HL-60/S4 (cell line): ENCODE measurements around the gene MEIOB.

ENCODE experiments used
- in situ Hi-C: fragments of 300-500 bp; cut with MboI; formaldehyde crosslinking; loops from 2 replicates; pipeline ENCODE4 v1.14.3; 2022; ENCODE audit warnings: low sequenced_read_pairs

The MEIOB gene

DNA sequence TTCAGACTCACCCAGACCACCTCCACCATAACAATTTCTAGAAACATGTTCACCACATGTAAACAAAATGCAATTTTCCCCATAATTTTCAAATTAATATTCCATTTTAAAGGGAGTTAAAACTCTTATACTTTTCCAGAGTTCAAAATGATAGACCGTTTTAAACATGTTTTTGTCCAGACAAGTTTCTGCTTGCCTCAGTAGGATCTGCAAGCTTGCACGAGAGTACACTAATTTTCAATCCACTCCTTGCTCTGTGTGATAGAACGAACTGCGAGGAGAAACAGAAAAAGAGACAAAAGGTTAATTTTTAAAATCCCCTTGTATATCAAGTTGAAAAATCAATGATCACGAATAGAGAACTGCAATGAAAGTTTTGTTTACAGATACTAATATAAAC, 37.9 kb downstream of the MEIOB start:
- in situ Hi-C loops = no loop called here

DNA sequence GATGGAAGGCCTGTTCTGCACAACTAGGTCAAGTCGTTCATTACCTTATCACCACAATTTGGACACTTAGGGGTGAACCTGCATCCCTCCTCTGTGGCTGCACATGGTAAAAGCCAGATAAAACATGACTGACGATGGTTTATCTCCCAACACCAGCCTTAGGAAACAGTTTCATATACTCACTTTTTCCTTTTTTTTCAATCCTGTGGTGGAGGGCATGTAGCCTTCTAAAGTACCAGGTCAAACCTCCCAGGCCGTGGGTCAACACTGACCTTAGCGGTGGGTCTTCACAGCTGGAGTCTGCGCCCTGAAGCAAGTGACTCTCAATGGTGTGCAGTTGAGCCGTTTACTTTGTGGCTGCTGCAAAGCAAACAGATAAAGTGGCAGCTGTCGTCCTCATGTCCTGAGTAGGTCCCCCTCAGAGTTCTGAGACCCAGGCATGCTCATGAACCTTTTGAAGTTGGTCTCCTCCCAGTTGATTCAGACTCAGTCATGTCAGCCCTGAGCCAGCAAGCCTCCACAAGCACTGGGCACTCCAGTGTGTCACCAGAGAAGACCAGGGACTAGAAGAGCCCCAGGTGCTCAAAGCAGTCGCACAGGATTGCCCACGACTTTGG, 39.0 kb downstream of the MEIOB start:
- in situ Hi-C loops = no loop called here

DNA sequence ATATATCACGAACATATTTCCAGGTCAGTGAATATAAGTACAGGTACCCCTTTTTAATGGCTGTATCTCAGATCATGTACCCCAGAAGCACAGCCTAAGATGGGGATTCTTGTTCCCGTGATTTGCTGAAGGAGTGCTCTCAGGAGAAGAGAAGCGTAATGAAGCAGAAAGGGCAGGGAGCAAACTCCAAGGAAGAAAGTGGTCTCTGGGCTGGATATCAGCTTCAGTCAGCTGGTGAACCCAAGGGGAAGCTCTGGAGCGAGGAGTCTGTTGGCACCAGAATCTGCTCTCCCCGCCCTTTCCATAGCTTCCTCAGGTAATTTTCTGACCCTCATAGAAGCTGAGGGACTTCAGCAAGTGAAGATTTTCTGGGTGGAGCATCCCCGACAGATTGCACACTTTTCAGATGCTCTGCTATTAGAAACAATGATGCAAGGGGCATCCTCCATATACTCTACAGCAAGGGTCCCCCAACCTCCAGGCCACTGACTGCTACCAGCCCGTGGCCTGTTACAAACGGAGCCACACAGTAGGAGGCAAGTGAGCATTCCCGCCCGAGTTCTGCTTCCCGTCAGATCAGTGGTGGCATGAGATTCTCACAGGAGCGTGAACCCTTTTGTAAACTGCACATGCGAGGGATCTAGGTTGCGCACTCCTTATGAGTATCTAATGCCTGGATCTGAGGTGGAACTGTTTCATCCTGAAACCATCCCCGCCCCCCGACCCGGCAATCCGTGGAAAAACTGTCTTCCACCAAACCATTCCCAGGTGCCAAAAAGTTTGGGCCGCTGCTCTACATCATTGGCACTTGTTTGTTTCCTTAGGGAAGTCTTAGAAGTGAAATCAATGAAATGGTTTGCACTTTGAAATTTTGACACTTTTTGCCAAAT, 40.5 kb downstream of the MEIOB start:
- in situ Hi-C loops = no loop called here

DNA sequence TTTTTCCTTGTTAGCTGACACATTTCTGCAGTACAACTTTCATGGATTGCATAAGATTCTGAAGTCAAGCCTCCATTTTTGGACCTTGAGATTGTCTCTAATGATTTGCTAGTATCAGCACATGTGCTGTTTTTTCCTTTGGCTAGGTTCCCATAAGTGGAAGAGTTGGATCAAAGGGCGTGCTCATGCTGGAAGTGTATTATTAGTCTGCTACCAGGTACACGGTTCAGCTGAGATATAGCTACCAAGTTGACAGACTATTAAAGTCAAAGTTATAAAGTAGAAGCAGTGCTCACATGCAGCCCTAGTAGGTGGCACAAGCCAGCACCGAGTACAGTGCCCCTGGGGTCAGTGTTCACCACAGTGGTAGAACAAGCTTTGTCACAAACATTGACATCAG, 41.8 kb downstream of the MEIOB start:
- in situ Hi-C loops = no loop called here

DNA sequence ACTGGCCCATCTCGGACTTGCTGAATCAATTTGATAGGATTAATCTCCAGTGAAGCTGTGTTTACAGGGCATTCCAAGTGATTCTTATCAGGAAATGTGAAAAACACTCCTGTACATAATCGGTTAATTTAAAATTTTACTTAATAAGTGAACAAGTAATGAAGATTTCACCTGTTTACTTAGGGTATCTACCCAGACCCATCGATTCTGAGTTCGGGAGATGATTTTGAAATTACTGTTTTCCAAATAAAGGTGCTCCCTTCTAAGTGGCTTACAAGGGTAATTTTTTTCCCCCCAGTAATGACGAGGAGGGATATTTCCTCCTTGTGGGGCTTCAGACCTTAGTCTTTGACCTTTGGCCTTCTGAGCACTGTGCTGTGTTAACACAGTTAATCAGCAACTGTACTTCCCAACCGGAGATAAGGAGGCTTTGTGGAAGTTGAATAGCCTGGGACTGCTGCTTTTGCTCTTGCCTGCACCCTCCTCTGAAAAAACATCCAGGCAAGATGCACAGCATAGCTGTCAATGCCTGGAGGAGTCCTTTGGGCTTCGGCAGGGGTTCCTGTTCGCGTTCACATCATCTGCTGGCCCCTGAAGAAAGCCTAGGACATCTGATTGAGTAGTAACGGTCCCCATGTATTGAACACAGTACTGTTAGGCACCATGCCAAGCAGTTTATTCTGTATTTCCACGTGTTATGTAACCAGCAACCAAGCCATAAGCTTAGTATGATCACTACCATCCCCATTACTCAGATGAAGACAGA, 43.1 kb downstream of the MEIOB start:
- in situ Hi-C loops = no loop called here

DNA sequence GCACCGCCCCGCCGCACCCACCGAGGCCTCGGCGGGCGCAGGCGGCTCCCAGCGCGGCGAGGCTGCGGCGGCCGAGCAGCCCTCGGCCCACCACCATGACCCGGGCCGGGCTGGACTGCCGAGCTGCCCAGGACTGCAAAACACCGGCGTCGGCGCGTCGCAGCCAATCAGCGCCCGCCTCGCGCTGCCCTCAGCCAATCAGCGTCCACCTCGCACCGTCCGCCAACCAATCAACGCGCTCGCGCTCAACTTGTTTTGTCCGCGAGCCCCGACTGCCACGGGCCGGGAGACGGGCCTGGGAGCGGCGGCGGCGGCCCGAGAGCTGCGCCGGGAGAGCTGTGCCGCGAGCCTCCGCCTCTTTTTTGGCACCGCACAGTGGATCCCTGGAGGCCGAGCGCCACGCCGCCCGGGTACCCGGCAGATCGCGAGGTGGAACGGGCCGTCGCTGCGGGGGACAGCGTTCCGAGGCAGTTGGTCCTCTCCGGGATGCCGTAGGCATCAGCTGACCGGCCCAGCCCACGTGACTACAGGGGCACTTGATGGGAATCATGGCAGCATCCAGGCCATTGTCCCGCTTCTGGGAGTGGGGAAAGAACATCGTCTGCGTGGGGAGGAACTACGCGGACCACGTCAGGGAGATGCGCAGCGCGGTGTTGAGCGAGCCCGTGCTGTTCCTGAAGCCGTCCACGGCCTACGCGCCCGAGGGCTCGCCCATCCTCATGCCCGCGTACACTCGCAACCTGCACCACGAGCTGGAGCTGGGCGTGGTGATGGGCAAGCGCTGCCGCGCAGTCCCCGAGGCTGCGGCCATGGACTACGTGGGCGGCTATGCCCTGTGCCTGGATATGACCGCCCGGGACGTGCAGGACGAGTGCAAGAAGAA, 45.0 kb downstream of the MEIOB start, which contains the start of the genes FAHD1 and HAGH:
Gene FAHD1, plus strand, starts transcription at position 516 of the 883 bp plus-strand sequence. Its CDS starts 33 bp downstream, at position 549.
Gene HAGH, minus strand, starts transcription at position 135 of the 883 bp plus-strand sequence. Its CDS starts 38 bp downstream, at position 97.
- in situ Hi-C loops = no loop called here

DNA sequence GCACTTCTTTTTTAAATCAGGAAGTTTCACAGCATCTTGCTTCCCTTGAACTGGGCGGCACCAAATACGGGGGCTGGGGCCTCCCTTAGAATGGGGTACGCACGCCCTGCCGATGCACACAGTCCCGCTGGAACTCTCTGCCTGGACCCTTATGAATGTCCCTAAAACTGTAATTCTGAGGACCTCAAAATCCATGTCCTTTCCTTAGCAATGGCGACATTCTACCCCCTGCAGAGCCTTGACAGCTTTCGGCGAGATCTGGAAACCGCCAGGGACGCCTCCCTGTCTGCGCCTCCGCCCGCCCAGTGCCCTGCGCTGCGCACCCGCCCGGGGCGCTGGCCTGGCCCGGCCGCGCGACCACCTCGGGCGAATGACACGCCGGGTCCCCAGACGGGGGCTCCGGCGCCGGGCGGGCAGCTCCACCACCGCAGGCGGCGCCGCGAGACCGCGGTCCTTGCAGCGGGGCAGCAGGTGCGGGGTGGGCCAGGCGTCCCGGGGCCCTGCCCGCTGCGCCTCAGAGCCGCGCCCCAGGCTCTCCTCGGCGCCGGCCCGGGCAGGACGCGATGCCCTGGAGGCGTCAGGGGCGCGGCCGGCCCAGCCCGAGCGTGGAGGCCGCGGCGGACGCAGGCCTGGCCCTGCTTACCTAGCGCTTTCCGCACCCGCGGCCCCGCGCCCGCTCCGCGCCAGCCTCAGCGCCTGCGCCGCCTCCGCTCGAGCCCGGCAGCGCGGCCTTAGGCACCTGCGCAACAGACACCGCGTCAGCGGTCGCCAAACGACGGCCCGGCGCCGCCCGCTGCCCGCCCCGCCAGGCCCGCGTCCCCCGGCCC, 45.9 kb downstream of the MEIOB start:
- in situ Hi-C loops = no loop called here

DNA sequence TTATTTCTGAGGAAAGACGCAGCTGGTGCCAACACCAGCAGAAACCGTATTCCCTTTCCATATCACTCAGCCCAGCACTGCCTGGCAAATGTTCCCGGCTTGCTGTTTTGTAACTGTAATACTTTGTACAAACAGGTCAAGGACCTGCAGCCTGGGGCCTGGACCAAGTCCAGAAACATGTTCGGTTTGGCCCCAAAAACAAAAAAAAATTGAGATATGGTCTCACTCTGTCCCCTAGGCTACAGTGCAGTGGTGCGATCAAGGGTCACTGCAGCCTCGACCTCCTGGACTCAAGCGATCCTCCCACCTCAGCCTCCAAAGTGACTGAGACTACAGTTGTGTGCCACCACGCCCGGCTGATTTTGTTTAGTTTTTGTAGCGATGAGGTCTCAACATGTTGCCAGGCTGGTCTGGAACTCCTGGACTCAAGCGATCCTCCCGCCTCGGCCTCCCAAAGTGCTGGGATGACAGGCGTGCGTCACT, 46.5 kb downstream of the MEIOB start:
- in situ Hi-C loops = no loop called here

DNA sequence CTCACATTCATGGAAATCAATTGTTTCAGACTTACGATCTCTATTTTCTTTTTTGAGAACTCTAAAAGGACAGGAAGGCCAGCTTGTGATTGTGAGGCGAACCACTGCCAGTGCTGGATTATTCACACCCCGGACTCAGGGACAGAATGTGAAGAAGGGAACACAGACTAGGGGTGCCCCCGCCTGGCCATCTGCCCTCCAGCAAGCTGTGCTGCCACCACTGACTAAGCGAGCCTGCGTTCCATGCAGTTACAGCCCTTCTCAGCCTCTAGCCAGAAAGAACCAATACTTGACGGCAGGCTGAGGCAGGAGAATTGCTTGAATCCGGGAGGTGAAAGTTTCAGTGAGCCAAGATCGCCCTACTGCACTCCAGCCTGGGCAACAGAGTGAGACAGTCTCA, 48.1 kb downstream of the MEIOB start:
- in situ Hi-C loops = no loop called here

DNA sequence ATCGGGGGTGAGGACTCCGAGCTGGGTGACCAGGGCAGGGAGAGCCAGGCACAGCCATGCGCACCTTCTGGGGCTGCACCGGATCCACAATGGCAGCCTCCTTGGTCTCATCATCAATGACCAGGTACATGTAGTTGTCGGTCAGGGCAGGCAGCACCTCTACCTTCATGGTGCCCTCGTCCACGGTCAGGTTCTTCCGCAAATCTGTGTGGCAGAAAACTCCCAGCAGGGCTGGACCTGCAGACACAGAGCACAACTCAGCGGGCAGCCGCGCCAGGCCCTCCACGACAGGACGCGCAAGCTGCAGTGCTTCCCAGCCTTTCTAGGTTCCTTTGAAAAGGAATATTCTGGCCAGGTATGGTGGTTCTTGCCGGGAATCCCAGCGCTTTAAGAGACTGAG, 49.2 kb downstream of the MEIOB start:
- in situ Hi-C loops = no loop called here

DNA sequence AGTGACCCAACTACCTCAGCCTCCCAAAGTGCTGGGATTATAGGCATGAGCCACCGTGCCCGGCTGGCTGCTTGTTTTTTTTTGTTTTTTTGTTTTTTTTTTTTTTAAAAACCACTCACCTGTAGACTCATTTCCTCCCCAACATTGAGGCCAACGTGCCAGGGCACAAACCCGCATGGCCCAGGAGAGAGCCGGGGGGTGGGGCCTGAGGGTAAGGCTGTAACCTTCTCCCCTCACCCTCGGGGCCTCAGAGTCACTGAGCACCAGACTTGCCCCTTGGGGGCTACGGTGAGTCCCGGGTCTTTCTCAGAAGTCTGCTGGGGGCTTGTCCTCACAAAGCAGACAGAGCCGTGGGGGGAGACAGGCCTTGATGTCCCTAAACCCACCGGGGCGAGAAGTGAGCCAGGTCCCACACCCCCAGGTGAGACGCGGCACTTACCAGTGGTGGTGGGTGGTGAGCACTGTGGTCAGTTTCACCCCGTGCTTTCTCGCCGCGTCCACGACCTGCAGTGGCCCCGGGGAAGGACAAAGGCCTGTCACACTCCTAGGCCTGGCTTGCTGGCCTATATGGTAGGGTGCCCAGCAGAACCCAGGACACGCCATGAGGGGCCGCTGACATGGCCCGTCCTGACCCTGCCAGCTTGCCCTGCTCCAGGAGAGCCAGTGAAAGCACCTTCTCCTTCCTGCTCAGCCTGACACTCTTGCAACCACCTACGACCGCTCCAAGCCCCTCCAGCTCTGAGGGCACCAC, 49.9 kb downstream of the MEIOB start:
- in situ Hi-C loops = no loop called here

DNA sequence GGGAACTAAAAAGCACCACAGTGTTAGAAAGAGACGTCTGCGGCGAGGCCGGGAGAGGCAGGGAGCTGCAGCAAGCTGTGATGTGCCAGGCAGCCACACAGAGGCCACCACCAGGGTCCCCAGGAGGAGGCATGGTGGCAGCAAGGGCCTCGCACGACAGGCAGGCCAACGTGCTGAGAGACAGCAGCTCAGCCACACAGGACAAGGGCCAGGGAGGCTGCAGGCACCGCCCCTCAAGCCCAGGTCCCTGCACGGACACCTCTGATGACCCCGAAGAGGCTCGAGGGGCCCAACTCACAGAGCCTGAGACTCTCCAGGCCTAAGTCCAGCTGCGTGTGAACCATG, 51.0 kb downstream of the MEIOB start:
- in situ Hi-C loops = no loop called here

DNA sequence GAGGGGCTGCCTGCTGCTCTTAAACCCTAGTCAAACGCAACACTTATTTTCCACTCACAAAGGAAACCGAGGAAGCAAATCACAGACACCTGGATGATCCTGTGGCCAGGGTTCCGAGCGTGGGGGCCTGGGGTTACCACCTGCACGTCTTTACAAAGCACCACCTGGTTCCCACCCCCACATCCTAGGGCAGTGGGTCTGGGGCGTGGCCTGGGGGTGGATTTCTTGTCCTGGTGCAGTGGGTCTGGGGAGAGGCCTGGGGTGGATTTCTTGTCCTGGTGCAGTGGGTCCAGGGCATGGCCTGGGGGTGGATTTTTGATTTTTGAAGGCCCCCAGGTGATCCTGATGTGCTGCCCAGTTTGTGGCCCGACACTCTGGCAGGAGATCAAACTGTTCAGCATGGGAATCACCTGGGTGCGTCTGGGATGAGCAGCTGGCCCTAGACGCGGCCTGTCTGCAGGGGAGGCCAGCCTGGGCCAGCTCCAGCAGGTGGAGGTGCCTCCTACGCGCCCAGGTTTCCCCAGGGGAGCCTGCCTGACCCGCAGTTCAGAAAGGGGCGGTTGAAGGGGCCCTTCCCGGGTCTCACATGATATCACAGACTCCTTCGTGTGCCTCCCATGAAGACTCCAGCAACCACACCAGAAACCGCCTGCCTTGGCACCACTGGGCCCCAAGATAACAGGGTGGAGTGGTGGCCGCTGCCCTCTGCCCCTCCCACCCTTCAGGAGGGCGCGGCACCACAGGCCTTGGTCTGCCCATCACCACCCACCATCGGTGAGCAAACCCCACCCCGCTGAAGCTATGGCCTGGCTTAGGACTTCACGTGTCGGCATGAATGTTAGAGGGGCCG, 51.6 kb downstream of the MEIOB start:
- in situ Hi-C loops = no loop called here

DNA sequence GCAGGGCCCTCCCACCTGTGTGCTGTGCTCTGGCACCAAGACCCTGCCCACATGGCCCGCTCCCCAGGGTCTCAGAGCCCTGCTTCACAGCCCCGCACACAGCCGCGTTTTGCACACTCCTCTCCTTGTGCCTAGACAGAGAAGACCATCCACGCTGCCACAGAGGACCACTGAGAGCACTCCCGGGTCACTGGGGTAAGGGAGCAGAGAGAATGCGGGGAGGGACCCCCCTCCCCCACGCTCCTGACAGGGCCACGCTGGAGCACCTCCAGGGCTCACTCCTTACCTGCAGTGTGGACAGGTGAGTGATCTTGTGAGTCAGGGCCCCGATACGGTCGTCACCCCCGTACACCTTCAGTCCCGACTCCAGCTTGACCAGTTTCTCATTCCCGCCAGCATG, 52.4 kb downstream of the MEIOB start:
- in situ Hi-C loops = no loop called here

DNA sequence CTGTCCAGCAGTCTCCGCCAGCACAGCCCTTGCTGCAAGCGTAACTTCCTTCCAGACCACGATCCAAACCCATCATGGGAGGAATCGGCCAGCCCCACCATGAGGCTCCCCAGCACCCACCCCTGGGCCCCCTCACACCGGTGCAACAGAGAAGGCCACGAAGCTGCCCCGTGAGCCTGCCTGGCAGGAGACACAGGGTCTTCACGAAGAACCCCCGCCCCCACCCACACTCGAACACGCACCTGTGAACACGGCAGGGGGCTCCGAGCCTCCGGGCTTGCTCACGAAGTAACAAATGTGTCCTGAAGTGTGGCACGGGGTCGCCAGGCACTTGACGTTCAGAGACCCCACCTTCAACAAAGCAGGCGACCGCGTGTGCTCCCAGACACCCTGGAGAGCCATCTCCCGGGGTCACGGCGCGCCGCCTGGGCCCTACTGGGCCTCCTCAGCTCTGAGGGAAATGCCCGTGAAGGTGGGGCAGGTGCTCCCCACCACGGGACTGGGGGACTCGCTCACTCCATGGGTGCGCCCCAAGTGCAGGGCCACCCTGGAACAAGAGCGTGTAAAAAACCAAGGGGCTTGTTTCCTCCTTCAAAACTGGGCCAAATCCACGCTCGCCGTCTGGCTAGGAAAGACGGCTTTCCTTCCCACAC, 53.0 kb downstream of the MEIOB start:
- in situ Hi-C loops = no loop called here

DNA sequence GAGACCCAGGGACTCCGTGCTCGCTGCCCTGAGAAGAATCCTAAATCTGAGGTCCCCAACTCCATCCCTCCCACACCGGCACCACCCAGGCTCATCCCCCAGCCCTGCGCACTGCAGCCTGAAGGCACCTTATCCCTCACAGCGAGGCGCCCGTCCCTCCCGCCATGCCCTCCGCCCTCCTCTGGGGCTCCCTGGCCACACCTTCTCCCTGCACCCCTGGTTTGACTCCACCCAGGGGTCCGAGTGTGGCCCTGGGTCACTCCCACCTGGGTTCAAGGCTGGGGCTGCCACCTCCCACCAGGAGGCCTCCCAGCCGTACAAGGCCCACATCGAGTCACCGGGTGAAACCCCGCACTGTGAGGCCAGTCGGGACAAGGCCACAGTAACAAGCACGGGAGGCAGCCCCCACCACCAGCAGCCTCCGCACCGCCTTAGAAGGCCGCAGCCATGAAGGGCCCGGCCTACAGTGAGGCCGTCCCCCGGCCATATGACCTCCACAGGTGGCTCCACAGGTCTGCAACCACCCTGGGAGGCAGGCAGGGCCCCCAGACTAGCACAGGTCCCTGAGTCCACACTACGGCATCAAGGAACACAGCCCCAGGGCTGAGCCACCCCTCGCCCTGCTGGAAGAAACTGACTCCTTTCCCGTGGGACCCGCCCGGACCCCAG, 53.6 kb downstream of the MEIOB start:
- in situ Hi-C loops = no loop called here

DNA sequence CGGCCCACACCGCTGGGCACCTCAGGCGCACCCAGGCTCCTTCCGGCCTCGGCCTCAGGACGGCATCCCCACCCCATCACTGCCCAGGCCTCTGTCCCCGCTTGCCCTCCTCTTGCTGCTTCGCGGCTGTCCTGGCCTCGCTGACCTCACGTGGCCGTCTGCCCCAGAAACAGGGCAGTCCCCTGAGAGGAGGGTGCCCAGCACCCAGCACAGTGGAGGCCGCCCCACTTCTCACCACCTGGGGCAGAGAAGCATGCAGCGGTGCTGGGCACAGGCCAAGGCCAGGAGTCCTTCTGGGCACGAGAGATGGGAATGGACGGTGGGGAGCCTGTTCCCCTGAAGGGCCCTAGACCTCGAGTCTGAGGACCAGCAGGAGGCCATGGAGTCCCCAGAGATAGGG, 54.2 kb downstream of the MEIOB start:
- in situ Hi-C loops = no loop called here
